ENCODE results near the gene GSE1. TPM values are rescaled to one million over a fixed set of nuclear protein-coding genes. Genes with fewer than 3 reads are reported as not detected.

The GSE1 gene
- total RNA-seq, 2 experiments from 2014 or later: 15.3 to 16.0 TPM

DNA sequence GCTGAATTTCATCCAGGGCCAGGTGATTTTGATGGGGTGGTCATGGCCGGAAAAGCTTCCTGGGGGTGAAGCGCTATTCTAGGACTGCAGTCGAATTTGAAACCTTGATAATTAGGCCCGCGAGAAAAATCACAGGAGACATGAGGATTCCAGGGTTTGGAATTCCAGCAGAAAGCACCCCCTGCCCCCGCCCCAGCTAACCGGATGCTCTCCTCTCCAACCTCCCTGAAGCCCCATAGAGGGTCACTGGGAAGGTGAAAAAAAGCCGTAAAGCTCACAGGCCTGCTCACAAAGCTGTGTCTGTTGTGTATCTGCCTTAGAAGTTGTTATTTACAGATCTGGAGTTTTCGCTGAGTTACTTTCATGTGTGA lies 76.8 kb downstream of the GSE1 start:
- Mint-ChIP-seq H3K27me3 (peaks cover 3% of the 10 kb centered on the region), H3K36me3 (peaks cover 11% of the 10 kb centered on the region), H3K9me3 (no peaks in the 10 kb centered on the region), H3K4me1 (ENCODE audit: low read depth) (peaks cover 15% of the 10 kb centered on the region), H3K4me3 (no peak overlapping the region), H3K27ac (no peak overlapping the region)
- no peak for DNase-seq
- ChIA-PET POLR2A (interaction anchor here (1.4 kb wide), 1 partner anchor 22 kb away, joined by 3 read pairs; no protein-coding TSS in a partner anchor), CTCF (interaction anchor here (1.4 kb wide), 1 partner anchor 28 kb away, joined by 6 read pairs; no protein-coding TSS in a partner anchor)
- intact Hi-C loops (cut with micrococcal nuclease): loop anchor here (2.0 to 5.0 kb wide), 3 partner anchors 77 to 247 kb away; partner anchors contain the start of gene GSE1

DNA sequence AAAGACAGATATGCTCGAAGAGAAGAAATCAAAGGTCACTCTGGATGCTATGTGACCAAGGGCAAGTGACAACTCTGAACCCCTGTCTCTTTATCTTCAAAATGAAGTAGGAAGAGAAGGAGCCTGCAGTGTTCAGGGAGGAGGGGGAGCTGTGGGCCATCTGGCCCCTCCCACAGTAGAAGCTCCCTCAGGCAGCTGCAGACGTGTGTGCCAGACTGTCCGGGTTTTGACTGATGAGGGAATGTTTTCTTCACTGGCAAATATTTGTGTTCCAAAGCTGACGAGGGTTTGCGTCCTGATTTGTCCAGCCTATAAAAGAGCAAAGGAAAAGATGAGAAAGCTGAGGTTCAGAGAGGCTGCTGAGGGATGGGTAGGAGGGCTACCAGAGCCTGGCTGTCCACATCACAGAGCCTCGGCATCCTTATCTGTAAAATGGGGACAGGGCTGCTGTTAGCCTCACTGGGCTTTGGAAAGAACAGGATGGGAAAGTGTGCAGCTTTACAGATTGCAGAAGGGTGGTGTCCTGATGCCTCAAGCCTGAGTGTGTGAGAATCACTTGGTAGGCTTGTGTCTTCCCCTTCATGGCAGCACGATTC lies 77.4 kb downstream of the GSE1 start:
- ChIA-PET CTCF (interaction anchor here (1.4 kb wide), 1 partner anchor 27 kb away, joined by 6 read pairs; no protein-coding TSS in a partner anchor), POLR2A (no interaction called here)
- Mint-ChIP-seq H3K36me3 (peaks cover 11% of the 10 kb centered on the region), H3K4me1 (ENCODE audit: low read depth) (peaks cover 15% of the 10 kb centered on the region), H3K27me3 (peaks cover 5% of the 10 kb centered on the region), H3K4me3 (no peak overlapping the region), H3K9me3 (no peaks in the 10 kb centered on the region), H3K27ac (no peak overlapping the region)
- intact Hi-C loops (cut with micrococcal nuclease): no loop called here
- DNase-seq: no peak

DNA sequence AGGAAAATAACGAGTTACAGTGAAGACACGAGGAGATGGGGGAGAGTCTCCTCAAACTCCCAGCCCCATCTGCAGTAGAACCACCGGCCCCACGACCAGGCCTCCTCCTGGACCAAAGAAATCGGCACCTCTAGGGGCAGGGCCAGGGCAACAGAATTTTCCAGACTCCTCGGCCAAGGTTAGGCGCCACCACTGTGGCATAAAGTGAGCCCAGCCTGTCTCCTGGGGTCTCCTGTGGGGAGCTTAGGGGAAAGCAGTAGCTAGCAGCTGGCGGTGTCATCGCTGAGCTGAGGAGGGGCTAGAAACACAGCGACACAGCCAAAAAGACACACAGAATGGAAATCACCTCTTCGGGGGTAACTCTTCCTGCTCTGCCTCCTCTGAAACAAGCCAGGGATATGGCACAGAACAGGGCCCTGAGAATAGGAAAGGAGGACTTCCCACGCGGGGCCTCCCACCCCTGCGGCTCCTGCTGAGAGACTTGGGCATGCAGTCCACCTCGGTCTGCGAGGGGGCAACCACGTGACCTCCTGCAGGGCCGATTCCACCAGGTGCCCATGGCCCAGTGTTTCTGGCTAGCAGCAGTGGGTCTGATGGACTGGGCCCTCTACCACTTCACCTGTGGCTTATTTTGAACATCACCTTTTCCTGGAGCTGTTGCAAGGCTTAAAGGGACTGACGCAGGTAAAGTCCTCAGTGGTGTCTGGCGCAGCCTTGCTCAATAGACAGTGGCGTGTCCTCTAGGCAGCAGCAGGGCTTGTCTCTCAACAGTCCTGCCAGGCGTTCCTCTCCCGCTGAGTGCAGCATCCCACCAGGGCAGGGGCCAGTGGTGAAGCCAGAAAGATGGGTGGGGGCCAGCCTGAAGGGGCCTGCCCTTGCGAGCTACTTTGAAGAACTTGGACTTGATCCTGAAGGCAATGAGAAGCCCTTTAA lies 82.3 kb downstream of the GSE1 start:
- Mint-ChIP-seq H3K4me3 (no peak overlapping the region), H3K27ac (no peak overlapping the region), H3K4me1 (ENCODE audit: low read depth) (no peaks in the 10 kb centered on the region), H3K27me3 (peaks cover 12% of the 10 kb centered on the region), H3K36me3 (no peaks in the 10 kb centered on the region), H3K9me3 (no peaks in the 10 kb centered on the region)
- DNase-seq: no peak
- ChIA-PET POLR2A (no interaction called here), CTCF (interaction anchor here (1.2 kb wide), 1 partner anchor 22 kb away, joined by 5 read pairs; no protein-coding TSS in a partner anchor)
- intact Hi-C loops (cut with micrococcal nuclease): no loop called here

DNA sequence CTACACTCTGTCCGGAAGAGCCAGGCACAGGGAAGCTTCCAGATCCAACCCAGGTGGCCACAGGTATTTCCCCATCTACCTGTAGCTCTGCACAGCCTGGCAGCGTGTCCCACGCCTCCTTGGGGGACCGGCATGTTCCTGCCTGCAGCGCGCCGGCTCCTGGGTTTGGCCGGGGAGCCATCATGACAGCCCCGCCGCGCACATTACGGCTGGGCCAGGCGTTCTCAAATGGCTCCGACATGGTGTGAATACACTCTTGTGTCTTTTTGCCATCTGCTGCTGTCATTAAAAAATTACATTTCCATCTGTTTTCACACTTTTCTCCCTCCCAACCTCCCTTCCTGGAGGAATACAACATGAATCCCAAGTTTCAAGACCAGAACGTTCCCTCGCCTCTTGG lies 83.7 kb downstream of the GSE1 start:
- DNase-seq: no peak
- peaks cover 12% of the 10 kb centered on the region for H3K27me3 Mint-ChIP-seq
- ChIA-PET POLR2A (no interaction called here), CTCF (interaction anchor here (1.2 to 2.1 kb wide), 2 partner anchors 20 to 38 kb away, joined by 5 read pairs; no protein-coding TSS in a partner anchor)
- no peak overlapping the region for H3K27ac Mint-ChIP-seq
- H3K36me3 Mint-ChIP-seq: no peaks in the 10 kb centered on the region
- peaks cover 4% of the 10 kb centered on the region for H3K9me3 Mint-ChIP-seq
- H3K4me3 Mint-ChIP-seq: no peak overlapping the region
- no peaks in the 10 kb centered on the region for H3K4me1 Mint-ChIP-seq (ENCODE audit: low read depth)
- intact Hi-C loops (cut with micrococcal nuclease): no loop called here

DNA sequence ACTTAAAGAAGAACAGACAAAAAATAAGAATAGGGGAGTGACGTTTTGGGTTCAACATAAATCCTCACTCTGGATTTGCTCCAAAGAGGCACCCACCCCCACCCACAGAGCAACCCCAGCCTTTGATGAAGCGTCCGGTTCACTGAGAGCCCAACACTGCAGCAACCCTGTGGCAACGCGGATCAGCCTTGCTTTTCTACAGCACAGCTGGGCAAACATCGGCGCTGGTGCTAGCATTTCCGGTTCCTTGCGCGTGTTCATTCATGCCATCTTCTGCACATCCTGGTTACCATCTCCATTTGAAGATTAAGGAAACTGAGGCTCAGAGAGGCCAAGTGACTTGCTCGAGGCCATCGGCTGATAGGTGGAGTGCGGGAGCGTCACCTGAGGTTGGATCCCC lies 84.3 kb downstream of the GSE1 start:
- ChIA-PET CTCF (interaction anchor here (2.1 kb wide), 1 partner anchor 38 kb away, joined by 5 read pairs; no protein-coding TSS in a partner anchor), POLR2A (no interaction called here)
- Mint-ChIP-seq H3K4me3 (no peak overlapping the region), H3K4me1 (ENCODE audit: low read depth) (no peaks in the 10 kb centered on the region), H3K27ac (no peak overlapping the region), H3K9me3 (peaks cover 7% of the 10 kb centered on the region), H3K36me3 (no peaks in the 10 kb centered on the region), H3K27me3 (peaks cover 12% of the 10 kb centered on the region)
- intact Hi-C loops (cut with micrococcal nuclease): no loop called here
- DNase-seq: no peak

DNA sequence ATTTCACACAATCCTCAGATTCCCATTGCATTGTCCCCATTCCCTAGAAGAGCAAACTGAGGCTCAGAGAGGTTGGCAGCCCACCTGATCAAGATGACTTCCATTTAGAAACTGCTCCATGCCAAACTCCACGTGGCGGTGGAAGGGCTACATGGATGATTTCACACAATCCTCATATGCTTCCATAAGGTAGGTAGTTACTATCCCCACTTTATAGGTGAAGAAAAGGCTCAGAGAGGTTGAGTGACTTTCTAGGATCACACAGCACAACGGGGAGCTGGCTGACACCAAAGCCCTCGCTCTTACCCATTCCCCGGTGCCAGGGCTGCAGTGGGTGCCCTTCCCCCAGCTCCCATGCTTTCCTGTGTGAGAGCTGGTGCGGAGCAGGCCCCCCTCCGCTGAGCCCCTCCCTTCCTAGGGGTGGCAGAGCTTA lies 85.4 kb downstream of the GSE1 start:
- no peak overlapping the region for H3K27ac Mint-ChIP-seq
- H3K27me3 Mint-ChIP-seq: peaks cover 12% of the 10 kb centered on the region
- no peak for DNase-seq
- H3K4me1 Mint-ChIP-seq (ENCODE audit: low read depth): no peaks in the 10 kb centered on the region
- H3K9me3 Mint-ChIP-seq: peaks cover 7% of the 10 kb centered on the region
- intact Hi-C loops (cut with micrococcal nuclease): no loop called here
- H3K36me3 Mint-ChIP-seq: no peaks in the 10 kb centered on the region
- H3K4me3 Mint-ChIP-seq: no peak overlapping the region
- POLR2A ChIA-PET: no interaction called here
- CTCF ChIA-PET: no interaction called here

DNA sequence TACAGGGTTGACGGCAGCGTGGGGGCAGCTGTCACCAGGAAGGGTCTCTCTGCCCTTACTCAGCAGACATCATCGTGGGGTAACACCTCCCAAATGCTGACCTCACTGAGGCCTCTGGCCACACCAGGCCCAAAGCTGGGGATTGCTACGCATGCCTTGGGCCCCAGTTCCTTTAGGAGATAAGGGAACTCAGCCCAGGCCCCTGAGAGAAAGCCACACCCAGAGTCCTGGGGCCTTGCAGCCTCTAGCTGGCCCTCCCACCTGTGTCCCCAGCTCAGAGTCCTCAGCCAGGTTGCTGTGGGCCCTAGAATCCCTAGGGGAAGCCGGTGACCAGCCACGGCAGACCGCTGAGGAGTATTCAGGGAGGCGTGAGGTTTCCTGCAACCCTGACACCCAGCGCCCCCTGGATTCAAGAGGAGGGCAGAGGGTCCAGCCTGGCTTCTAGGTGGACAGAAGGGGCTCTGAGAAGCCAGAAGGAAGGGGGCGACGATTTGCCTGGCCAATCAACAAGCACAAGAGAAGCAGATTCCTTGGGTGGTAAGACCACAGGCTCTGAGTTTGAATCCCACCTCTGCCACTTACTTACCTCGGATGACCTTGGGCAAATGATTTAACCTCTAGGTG lies 85.9 kb downstream of the GSE1 start:
- POLR2A ChIA-PET: no interaction called here
- intact Hi-C loops (cut with micrococcal nuclease): no loop called here
- no peaks in the 10 kb centered on the region for H3K4me1 Mint-ChIP-seq (ENCODE audit: low read depth)
- peaks cover 12% of the 10 kb centered on the region for H3K27me3 Mint-ChIP-seq
- no peak overlapping the region for H3K27ac Mint-ChIP-seq
- H3K36me3 Mint-ChIP-seq: no peaks in the 10 kb centered on the region
- no peak overlapping the region for H3K4me3 Mint-ChIP-seq
- no peak for DNase-seq
- CTCF ChIA-PET: no interaction called here
- H3K9me3 Mint-ChIP-seq: peaks cover 7% of the 10 kb centered on the region

DNA sequence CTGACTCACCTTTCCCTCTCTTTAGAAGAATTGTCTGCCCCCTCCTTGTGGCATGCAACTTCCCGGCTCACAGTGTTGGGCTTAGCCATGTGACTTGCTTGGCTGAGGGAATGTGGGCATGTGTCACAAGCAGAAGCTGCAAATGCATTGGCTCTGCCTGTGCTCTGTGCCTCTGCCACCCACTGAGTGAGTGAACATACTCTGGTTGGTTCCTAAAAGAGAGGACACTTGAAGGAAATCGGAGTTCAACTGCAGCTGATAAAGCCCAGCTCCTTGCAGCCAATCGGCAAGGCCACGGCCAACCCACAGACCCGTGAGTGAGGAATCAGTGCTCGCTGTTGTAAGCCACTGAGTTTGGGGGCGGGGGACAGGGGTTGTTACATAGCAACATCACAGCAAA lies 86.5 kb downstream of the GSE1 start:
- Mint-ChIP-seq H3K27me3 (peaks cover 12% of the 10 kb centered on the region), H3K9me3 (peaks cover 7% of the 10 kb centered on the region), H3K36me3 (no peaks in the 10 kb centered on the region), H3K4me1 (ENCODE audit: low read depth) (no peaks in the 10 kb centered on the region), H3K27ac (no peak overlapping the region), H3K4me3 (no peak overlapping the region)
- ChIA-PET POLR2A (no interaction called here), CTCF (no interaction called here)
- intact Hi-C loops (cut with micrococcal nuclease): no loop called here
- no peak for DNase-seq

DNA sequence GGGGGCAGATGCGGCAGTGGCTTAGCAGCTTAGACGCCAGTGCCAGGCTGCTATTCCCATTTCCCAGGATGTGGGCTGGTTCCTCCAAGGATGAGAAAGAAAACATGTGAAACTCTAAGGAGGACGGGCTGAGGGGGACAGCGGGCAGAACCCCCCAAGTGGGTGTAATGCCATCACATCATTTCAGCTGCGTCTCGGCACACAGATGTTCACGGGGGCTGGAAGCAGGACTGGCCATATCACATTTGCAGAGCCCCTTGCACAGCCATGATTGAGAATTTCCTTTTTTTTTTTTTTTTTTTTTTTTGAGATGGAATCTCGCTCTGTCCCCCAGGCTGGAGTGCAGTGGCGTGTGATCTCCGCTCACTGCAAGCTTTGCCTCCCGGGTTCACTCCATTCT lies 90.9 kb downstream of the GSE1 start:
- no peaks in the 10 kb centered on the region for H3K27me3 Mint-ChIP-seq
- POLR2A ChIA-PET: no interaction called here
- H3K4me3 Mint-ChIP-seq: no peak overlapping the region
- CTCF ChIA-PET: no interaction called here
- no peaks in the 10 kb centered on the region for H3K4me1 Mint-ChIP-seq (ENCODE audit: low read depth)
- intact Hi-C loops (cut with micrococcal nuclease): no loop called here
- H3K36me3 Mint-ChIP-seq: no peaks in the 10 kb centered on the region
- H3K27ac Mint-ChIP-seq: no peak overlapping the region
- H3K9me3 Mint-ChIP-seq: peaks cover 7% of the 10 kb centered on the region
- no peak for DNase-seq

DNA sequence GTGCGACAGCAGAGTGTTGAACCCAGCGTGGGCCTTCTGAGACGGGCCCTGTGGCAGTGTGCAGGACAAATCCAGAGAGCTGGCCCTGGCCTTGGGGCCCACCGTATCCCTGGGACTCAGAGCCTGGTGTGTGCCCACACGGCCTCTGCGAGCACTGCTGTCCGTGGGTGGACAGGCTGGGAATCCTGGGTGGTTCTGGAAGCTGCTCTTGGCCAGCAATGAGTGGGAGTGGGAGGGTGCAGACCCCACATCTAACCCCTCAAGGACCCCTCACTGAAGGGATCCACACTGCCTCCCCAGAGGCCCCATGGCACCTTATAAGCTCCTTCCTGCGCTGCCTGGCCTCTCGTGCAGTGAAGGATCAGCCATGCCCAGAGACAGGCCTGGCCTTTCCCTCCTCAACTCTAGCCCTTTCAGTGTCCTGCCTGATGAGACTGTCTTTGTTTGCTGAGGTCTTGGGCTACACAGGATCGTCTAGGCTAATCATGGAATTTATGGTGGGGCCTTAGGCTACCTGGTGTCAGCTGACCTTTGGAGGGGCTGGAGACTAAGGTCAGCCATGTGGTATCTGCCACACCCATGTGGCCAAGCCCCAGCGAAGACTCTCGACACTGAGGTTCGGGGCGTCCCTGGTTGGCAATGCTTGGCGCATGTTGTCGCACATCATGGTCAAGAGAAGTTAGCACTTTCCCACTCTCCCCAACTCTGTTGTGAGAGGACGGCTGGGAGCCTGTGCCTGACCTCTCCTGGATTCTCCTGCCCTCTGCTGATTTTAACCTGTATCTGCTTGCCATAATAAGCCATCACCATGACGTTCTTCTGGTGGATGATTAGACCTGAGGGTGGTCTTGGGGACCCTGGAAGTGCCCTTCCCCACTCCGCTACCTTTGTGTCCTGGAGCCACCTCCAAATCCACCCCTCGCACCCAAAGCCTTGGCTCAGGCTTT lies 92.1 kb downstream of the GSE1 start:
- peaks cover 7% of the 10 kb centered on the region for H3K9me3 Mint-ChIP-seq
- DNase-seq: no peak
- H3K36me3 Mint-ChIP-seq: no peaks in the 10 kb centered on the region
- H3K4me1 Mint-ChIP-seq (ENCODE audit: low read depth): no peaks in the 10 kb centered on the region
- ChIA-PET CTCF (no interaction called here), POLR2A (no interaction called here)
- H3K27me3 Mint-ChIP-seq: no peaks in the 10 kb centered on the region
- intact Hi-C loops (cut with micrococcal nuclease): no loop called here
- no peak overlapping the region for H3K4me3 Mint-ChIP-seq
- H3K27ac Mint-ChIP-seq: no peak overlapping the region

DNA sequence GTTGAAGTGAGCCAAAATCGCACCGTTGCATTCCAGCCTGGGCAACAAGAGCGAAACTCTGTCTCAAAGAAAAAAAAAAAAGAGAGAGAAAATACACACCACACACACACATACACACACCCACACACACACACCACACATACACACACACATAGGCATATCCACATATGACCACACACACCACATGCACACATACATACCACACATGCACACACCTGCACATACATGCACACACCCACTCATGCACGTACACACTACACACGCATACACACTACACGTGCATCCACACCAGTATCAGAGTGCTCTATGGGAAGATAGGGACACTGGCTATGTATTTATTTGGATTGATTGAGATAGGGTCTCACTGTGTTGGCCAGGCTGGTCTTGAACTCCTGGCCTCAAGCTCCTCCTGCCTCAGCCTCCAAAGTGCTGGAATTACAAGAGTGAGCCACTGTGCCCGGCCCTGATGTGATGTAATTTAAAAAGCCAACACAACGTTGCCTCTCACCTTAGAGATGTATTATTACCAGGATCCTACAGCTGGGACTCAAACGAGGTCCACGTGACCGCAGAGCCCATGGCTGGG lies 93.4 kb downstream of the GSE1 start:
- no peaks in the 10 kb centered on the region for H3K36me3 Mint-ChIP-seq
- ChIA-PET CTCF (no interaction called here), POLR2A (no interaction called here)
- no peak for DNase-seq
- H3K4me3 Mint-ChIP-seq: no peak overlapping the region
- peaks cover 6% of the 10 kb centered on the region for H3K9me3 Mint-ChIP-seq
- H3K27ac Mint-ChIP-seq: no peak overlapping the region
- no peaks in the 10 kb centered on the region for H3K27me3 Mint-ChIP-seq
- no peaks in the 10 kb centered on the region for H3K4me1 Mint-ChIP-seq (ENCODE audit: low read depth)
- intact Hi-C loops (cut with micrococcal nuclease): no loop called here
